HG02870 (cell line): ENCODE measurements around the gene CPSF3.

ENCODE experiments used
- ATAC-seq: cut with Tn5 transposase; IDR thresholded peaks from one replicate; pipeline ENCODE4 v1.9.1; 2021; ENCODE audit warnings: mild to moderate bottlenecking, moderate library complexity; ENCODE audit not compliant: unreplicated experiment

Gene CPSF3

DNA sequence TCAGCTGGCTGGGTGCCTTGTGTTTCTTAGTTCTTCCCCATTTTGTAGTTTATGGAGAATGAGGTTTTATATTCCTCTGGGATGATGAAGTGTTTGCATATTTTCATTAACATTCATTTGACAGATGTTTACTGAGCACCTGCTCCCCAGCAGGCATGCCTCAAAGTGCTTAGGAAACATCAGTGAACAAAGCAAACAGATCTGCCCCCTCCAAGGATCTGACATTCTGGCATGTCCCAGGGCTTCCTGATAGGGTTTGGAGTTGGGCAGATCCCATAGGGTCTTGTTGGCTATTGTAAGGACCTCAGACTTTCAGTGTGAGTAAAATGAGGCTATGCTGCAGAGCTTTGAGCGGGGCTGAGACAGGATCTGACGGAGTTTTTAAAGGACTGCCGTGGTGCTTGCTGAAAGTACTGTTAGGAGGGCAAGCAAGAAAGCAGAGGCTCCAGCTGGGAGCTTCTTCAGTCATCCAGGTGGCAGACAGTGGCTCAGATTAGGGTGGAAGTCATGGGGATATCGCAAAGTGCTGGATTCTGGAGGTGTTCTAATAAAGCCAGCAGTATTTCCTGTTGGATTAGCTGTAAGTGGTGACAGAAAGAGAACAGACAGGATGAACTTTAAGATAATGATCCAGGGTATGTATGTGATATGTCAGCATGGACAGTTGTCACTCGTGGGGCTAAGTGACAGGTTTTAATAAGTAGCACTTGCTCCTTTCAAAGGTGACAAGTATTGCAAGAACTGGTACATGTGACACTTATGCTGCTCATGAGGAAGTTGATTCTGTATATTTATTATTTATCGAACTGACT, 39.6 kb downstream of the CPSF3 start:
- no peak for ATAC-seq

DNA sequence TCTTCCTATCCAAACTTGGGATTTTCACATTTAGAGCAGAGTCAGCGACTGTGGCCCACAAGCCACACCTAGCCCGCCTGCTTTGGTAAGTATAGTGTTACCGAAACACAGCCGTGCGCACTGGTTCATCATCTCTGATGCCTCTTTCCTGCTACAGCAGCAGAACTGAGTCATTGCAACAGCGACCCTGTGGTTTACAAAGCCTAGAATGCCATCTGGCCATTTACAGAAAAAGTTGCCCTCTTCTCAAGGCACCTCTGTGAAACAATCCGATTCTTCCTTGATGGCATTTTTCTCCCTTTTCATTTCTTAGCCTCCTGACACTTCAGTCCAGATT, 40.2 kb downstream of the CPSF3 start:
- ATAC-seq, result peak; percentile 85

DNA sequence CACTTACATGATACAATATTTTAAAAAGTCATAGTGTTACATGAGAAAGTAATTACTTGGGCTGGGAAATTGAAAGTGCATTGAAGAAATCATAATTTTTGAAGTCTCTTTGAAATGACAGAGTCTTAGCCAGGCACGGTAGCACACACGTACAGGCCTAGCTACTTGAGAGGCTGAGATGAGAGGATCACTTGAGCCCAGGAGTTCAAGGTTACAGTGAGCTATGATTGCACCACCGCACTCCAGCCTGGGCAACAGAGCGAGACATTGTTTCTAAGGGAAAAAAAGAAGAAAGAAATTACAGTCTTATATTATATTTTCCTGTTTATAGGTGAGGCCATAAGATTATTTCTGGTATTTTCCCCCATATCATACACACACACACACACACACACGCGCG, 41.7 kb downstream of the CPSF3 start:
- ATAC-seq, result no peak

DNA sequence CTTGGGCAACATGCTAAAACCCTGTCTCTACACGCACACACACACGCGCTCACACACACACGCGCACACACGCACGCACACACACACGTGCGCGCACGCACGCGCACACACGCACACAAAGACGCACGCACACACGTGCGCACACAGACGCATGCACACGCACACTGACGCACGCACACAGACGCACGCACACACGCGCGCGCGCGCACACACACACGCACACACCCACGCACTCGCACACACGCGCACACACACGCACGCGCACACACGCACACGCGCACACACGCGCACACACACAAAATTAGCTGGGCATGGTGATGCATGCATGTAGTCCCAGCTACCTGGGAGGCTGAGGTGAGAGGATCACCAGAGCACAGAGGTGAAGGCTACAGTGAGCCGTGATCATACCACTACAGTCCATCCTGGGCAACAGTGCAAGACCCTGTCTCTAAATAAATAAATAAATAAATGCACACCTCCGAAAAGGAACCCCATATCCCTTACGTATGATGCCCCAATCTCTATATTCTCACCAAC, 42.8 kb downstream of the CPSF3 start:
- ATAC-seq, result no peak

DNA sequence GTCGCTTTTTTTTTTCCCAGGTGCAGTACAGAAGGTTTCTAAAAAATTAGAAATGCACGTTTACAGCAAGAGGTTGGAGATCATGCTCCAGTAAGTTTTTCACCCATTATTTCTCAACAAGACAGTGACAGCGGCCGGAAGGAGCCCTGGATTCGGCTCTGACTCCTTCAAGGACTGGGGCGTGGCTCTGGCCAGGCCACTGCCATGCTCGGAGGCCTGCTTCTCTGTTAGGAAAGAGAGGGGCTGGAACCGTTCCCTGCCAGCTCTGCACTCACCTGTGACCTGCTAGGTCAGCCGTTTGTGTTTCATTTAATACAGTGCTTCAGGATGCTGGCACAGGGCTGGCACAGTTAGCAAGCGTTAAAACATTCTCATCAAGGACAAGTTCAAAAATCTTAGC, 44.2 kb downstream of the CPSF3 start:
- ATAC-seq, result no peak

DNA sequence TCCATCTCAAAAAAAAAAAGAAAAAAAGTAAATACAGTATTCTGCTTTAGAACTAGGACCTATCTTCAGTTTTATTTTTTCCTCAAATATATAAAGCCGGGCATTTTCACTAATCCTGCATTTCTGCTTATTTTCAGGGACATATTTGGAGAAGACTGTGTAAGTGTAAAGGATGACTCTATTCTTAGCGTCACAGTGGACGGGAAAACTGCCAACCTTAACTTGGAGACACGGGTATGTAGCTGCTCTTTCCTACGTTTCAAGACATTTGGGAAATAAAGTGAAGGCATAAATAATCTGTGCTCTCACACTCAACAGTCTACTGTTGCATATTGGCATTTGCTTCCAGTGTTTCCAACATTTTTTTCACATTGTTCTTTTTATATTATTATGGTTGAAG, 47.8 kb downstream of the CPSF3 start:
- no peak for ATAC-seq

DNA sequence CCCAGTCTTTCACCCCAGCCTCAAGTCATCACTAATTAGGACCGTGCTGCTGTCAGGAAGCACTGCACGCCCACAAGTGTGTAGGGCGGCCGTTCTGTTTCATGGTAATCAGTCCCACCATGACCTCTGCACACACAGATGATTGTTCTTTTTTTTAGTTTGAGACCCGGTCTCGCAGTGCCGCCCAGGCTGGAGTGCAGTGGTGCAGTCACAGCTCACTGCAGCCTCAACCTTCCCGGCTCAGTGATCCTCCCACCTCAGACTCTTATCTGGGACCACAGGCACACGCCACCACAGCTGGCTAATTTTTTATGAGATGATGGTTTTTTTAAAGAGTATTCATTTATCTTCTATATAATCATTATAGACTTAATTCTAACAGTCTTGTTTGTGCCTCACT, 49.1 kb downstream of the CPSF3 start:
- no peak for ATAC-seq

DNA sequence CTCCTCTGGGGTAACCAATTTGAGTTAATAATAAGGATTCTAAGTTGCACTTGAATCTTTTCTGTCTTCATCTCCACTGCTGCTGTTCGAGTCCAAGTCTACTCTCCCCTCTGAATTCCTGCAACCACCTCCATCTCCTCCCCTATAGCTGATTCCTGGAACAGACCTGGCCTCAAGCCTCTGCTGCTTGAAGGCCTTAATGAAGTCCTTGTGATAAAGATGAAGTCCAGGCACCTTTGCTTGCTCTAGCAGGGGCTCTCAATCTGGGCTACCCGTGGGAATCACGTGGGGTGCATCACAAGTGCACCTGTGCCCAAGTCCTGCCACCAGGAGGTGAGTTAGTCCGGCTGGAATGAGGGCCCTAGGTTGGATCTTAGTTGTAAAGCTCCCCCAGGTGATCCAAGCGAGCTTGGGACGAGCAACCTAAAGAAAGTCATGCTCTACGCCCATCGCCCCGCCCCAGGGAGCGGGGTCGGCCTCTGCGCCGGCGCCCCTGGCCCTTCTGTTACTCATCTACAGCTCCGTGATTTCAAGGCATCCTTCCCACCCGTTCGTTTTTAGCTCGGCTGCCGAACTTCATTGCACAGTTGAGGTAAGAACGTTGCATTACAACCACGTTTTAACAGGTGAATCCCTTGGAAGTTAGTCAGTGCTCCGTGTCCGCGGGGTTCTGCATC, 50.0 kb downstream of the CPSF3 start:
- ATAC-seq, result peak; percentile 20

DNA sequence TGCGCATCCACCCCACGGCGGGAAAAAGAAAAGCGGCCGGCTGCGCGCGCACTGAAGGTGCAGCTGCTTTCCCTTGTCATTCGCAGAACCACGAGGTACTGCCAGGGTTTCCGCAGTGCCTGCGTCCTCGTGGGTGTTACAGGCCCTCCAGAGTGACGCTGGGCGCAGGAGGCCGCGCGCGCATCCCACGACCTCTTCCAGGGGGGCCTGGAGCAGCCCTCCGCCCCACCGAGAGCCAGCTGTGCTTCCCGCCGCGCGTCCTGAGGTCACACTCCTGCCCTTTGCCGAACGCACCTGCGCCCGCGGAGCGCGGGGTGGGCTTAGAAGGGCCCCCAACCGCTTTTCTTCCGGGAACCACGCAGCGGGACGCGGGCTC, 50.5 kb downstream of the CPSF3 start:
- peak; percentile 39 for ATAC-seq

DNA sequence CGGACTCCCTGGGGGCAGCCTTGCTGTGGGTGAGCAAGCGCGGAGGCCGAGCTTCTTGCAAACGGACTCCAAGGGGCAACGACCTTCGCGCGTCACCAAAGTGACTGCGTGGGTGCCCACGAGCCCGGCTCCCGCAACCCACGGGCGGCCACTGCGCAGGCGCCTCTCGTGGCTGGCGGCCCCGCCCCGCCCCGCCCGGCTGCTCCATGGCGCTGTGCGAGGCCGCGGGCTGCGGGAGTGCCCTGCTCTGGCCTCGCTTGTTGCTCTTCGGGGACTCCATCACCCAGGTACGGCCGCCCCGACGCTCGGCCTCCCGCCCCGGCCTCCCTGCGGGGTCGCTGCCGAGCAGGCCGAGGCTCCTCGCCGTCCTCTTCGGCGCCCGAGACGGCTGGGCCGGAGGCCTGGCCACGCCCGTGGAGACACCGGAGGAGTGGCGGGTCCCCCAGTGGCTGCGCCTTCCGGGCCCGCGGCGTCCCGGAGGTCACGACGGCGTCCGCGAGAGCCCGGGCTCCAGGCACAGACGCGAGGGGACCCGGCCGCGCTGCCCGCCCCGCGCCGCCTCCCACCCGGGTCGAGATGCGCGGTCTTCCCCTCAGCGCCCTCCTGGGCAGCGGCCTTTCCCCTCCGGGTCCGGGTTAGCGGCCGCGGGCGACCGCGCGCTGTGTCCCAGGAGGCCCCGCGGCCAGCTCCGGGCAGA, 51.1 kb downstream of the CPSF3 start, which contains the start of gene IAH1:
TSS of gene IAH1 (plus strand) at position 191 of the 697 bp plus-strand sequence. CDS start at position 207, 16 bp downstream.
- ATAC-seq, result peak; percentile 63

DNA sequence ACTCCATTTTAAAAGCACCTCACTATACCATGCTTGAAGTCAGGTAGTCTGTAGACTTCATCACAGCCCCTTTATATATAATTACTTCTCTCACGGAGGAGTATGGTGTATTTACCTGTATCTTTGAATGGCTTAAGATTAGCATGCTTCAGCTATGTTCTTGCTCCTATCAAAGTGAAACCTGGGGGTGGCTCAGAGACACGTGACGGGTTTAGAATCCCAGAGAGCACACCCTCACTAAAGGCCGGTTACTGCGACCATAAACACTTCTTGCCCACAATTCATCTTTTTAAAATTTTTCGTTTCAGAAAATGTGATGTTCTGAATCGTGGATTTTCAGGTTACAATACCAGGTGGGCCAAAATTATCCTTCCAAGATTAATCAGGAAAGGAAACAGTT, 54.5 kb downstream of the CPSF3 start:
- ATAC-seq, result no peak

DNA sequence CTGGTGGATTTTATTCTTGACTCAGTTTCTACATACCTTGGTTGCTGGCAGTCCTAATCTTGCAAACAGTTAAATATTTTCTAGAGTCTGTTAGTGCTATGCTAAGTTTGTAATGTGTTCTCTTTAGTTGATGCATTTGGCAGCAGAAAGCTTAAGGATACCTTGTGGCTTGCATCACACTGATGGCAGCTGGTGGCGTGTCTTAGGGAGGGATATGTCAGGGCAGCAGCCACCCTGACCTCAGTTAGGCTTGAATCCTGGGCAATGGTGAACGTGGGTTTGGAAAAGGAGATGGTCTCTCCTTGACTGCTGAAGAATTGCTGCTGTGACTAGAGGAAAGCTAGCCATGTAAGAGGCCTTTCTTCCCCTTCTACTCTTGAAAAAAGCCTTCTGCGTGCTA, 55.1 kb downstream of the CPSF3 start:
- ATAC-seq, result no peak

DNA sequence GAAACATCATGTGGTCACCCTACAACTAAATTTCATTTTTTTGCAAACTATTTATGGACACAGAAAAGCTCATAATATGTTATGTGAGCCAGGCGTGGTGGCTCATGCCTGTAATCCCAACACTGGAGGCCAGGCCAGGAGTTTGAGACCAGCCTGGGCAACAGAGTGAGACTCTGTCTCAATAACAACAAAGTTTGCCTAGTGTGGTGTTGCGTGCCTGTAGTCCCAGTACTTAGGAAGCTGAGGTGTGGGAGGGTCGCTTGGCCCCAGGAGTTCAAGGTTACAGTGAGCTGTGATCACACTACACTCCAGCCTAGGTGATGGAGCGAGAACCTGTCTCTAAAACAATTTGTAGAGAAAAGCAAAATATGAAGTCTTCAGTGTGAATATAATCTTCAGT, 56.7 kb downstream of the CPSF3 start:
- no peak for ATAC-seq

DNA sequence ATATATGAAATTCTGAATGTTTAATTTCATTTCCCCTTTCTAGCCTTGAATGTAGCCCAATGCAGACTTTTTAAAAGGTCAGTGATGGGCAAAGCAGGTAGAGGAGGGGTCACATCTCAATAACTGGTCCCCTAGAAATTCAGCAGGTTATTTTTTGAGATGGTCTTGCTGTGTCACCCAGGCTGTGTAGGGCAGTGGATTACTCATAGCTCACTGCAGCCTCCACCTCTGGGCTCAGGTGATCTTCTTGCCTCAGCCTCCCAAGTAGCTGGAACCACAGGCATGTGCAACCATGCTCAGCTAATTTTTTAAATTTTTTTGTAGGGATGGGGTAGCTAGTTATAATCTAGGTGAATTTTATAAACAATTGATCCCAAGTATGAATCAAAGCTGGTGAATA, 59.7 kb downstream of the CPSF3 start:
- no peak for ATAC-seq

DNA sequence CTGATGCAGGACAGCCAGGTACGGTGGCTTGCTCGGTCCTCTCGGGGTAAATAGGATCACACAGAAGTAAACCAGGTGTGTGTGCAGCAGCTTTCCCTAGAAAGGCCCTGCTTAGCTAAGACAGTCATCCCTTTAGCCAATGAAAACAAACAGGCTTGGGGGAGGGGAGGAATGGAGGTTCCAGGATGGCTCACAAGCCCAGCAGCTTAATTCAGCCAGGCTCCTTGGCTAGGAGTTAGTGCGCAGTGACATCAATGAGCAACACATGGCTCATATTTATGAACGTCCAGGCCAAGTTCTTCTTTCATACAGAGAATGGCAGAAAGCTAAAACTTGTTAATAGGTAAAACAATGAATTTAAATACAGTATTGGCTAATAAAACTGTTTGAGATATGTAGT, 61.1 kb downstream of the CPSF3 start:
- ATAC-seq, result no peak

DNA sequence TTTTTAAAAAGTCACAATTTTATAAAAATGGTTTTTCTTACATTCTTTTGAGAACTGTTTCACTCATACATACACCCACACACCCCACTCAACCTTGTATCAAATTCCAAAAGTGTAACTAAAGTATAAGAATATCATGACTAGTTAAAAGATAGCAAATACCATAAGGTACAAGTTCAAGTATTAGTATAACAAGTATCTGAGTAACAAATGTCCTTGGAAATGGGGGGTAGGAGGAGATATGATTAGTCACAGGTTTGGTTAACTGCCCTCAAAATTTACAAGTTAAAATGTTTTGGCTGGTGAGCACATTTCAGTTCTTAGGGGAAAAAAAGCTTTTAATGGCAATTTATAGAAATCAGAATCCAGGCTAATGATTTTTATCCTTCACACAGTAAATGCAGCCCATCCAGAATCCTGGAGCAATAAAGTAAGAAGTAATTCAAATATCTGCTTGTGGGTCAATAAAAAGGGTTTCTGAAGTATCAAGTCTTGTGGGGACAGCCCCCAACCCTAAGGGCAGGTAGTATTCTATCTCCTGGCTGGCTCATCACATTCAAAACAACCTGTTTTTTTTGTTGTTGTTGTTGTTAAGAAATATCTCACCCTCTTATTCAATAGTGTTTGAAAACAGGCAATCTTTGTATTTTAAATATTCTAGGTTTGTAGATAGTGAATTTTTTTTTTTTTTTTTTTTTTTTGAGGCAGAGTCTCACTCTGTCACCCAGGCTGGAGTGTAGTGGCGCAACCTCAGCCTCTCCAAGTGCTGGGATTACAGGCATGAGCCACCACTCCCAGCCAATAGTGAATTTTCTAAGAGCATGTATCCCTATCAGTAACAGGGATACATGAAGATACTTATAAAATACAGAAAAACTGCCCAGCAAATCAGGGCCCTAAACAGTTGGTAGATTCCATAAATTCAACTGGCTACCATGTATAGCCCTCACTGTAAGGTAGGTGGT, 65.4 kb downstream of the CPSF3 start:
- ATAC-seq, result no peak

DNA sequence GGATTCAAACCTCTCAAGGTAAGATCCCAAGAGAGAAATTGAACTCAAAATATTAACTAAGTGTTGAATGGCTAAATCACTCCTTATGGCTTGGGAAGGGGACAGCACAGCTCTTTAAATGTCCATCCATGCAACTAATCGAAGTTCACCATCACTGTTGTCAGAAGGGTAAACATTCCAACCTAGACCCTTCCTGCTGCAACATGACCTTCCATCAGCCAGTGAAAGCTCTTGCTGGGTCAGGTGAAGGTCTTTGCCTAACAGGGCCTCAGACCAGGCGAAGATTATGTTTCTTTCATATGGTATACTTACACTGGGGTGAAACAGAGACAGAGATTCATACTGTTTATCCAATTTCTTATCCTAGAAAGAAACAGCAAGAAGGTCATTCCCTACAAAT, 67.3 kb downstream of the CPSF3 start:
- ATAC-seq, result no peak

DNA sequence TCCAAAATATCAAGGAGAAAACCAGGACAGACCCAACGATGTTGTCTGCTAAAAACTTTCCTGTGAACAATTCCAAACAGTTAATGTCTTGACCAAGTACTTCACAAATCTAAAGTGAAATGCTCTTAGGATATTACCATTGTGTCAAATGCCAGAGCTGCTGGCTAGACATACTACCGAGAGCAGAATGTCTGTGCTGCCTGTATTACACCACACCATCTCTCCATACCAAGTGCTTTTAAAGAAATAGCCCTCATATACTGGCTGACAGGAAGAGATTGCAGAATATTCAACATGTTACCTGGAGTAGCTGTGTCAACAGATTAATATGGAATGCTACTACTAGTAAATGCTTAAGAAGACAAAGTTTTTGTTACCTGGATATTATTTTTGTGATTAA, 69.5 kb downstream of the CPSF3 start:
- ATAC-seq, result no peak

DNA sequence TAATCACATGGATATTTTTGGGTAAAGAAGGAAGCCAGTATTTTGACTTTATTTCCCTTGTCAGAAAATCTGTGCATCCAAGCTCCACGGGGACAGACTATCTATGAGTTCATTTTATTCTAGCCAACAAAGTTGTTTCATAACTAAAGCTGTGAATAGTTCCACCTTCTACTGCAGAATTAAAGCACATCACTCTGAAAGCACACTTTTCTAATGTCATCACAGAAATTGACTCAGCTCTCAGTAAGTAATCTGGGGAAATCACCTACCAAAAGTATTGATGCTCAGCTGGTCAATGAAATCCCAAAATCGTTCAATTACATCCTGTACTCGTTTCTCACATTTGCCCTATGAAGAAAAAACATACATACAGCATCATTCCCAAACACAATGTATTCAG, 70.0 kb downstream of the CPSF3 start:
- no peak for ATAC-seq

DNA sequence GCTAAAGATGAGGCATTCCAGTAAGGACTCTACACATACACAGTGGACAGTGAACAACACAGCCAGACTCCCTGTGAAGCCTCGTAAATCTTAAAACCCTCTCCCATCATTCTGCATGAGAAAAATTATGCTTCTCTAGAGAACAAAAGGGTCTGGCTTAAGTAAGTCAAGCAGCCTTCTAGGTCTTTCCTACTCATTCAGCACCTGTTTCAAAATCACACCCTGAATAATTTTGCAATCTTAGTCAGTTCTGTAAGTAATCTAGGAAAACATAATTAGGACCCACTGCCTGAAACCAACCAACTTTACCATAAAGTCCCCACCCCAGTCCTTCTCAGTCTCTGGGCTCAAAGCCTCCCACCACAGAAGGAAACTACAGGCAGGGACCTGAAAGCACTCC, 70.6 kb downstream of the CPSF3 start:
- no peak for ATAC-seq

DNA sequence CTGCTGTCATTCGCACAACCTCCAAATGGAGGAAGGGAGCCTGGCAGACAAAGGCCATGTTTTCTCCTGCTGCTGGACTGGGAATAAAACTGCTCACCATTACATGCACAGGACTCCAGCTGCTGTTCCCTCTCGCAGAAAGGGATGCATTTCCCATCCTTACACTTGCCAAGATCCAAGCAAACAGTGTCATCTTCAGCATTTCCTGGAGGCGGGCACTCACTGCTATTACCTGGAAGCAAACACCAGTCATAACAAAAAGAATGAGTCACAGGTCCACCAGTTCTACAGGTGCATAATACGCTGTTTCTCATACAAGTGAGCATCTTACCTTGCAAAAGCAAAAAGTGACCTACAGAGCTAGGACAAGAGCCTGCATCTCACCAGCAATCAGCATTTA, 73.6 kb downstream of the CPSF3 start:
- ATAC-seq, result no peak
